OCI-LY1 (cell line): ENCODE results near the gene EVC2.

Experiments used
- H2AFZ ChIP-seq: fragments of 200-600 bp; sonication (generic), shearing (Covaris generic); 2 replicates; pipeline ENCODE4 v1.6.0; 2014; ENCODE audit warnings: antibody characterized with exemption, mild to moderate bottlenecking, low read length
- H3F3A ChIP-seq: fragments of 200-600 bp; sonication (generic), shearing (Covaris generic); 2 replicates; pipeline ENCODE4 v1.6.0; 2014; ENCODE audit warnings: mild to moderate bottlenecking, antibody characterized with exemption, low read length, moderate library complexity; ENCODE audit not compliant: insufficient read depth
- H3K27ac ChIP-seq: fragments of 200-600 bp; sonication (generic); 2 replicates; pipeline ENCODE4 v1.5.1; 2014; ENCODE audit warnings: low read length, mixed run types, mild to moderate bottlenecking, low read depth; ENCODE audit not compliant: poor library complexity, severe bottlenecking
- H3K27me3 ChIP-seq: fragments of 200-600 bp; sonication (generic); 2 replicates; pipeline ENCODE4 v1.6.0; 2014; ENCODE audit warnings: antibody characterized with exemption, mild to moderate bottlenecking, low read length, moderate library complexity; ENCODE audit not compliant: insufficient read depth
- H3K36me3 ChIP-seq: fragments of 200-600 bp; sonication (generic); 2 replicates; pipeline ENCODE4 v1.6.1; 2014; ENCODE audit warnings: mild to moderate bottlenecking, antibody characterized with exemption, low read length, moderate library complexity, mixed read lengths; ENCODE audit not compliant: insufficient read depth
- H3K4me1 ChIP-seq: fragments of 200-600 bp; sonication (generic); 2 replicates; pipeline ENCODE4 v1.5.1; 2014; ENCODE audit warnings: mild to moderate bottlenecking, low read length, moderate library complexity; ENCODE audit not compliant: insufficient read depth, severe bottlenecking
- H3K4me2 ChIP-seq: fragments of 200-600 bp; sonication (generic), shearing (Covaris generic); 2 replicates; pipeline ENCODE4 v1.6.1; 2014; ENCODE audit warnings: low read length
- H3K4me3 ChIP-seq: fragments of 200-600 bp; sonication (generic); 2 replicates; pipeline ENCODE4 v1.5.1; 2014; ENCODE audit warnings: low read length, low read depth, mild to moderate bottlenecking, mixed read lengths; ENCODE audit not compliant: poor library complexity, severe bottlenecking
- H3K79me2 ChIP-seq: fragments of 200-600 bp; shearing (Covaris generic); 2 replicates; pipeline ENCODE4 v1.6.1; 2016; ENCODE audit warnings: mixed run types, low read length, mixed read lengths; ENCODE audit not compliant: insufficient read depth
- H3K9ac ChIP-seq: fragments of 200-600 bp; sonication (generic), shearing (Covaris generic); 2 replicates; pipeline ENCODE4 v1.6.1; 2014; ENCODE audit warnings: mild to moderate bottlenecking, low read length, mixed read lengths
- H3K9me2 ChIP-seq: fragments of 200-600 bp; sonication (generic), shearing (Covaris generic); 2 replicates; pipeline ENCODE4 v1.6.1; 2014; ENCODE audit warnings: low read depth, mild to moderate bottlenecking, low read length, mixed read lengths
- H3K9me3 ChIP-seq: fragments of 200-600 bp; shearing (Covaris generic); 2 replicates; pipeline ENCODE4 v1.6.1; 2014; ENCODE audit warnings: low read length, mixed read lengths
- H4K20me1 ChIP-seq: fragments of 200-600 bp; sonication (generic), shearing (Covaris generic); 2 replicates; pipeline ENCODE4 v1.6.0; 2016; ENCODE audit warnings: mild to moderate bottlenecking, low read length; ENCODE audit not compliant: insufficient read depth
- EZH2 ChIP-seq: fragments of 200-600 bp; sonication (generic), shearing (Covaris generic); IDR thresholded peaks from 2 replicates; pipeline ENCODE4 v1.8.0; 2017; ENCODE audit warnings: borderline replicate concordance, mixed run types, mild to moderate bottlenecking, antibody characterized with exemption, low read length, moderate library complexity, mixed read lengths
- TF ChIP-seq, protein P1 (sequence below): fragments of 200-600 bp; sonication (generic), shearing (Covaris generic); IDR thresholded peaks from 2 replicates; pipeline ENCODE4 v1.5.1; 2017; ENCODE audit warnings: mild to moderate bottlenecking, antibody characterized with exemption, low read length, moderate library complexity, mixed read lengths

Gene EVC2

DNA sequence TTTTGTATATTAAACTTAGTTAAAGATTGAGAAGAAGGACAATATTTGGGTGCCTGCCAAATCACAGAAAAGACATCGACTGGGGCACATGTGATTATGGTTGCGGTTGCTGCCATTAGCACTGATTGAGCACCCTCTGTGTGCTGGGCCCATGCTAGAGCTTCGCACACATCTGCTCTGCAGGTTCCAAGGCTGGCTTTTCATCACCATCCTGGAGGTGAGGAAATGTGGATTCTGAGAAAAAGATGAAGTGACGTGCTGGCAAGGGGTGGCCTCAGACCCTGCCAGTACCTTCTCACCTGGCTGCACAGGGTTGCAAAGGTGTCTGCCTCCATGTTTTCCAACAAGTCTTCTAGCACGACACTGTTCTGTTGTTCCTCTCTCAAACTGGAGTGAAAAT lies 134.0 kb downstream of the EVC2 start:
- H3K4me1 ChIP-seq = no peaks in the 10 kb centered on the region
- H3K79me2 ChIP-seq = no peaks in the 10 kb centered on the region
- no peaks in the 10 kb centered on the region for H3K9me2 ChIP-seq
- H3K9ac ChIP-seq = no peak overlapping the region
- no peak overlapping the region for H3K4me2 ChIP-seq
- H4K20me1 ChIP-seq = no peaks in the 10 kb centered on the region
- H2AFZ ChIP-seq = no peak overlapping the region
- peaks cover 5% of the 10 kb centered on the region; the same call in 1 of the 2 replicates for H3K36me3 ChIP-seq
- H3K4me3 ChIP-seq = no peak overlapping the region
- no peaks in the 10 kb centered on the region for H3K27me3 ChIP-seq
- H3F3A ChIP-seq = no peaks in the 10 kb centered on the region
- no peak overlapping the region for H3K27ac ChIP-seq
- H3K9me3 ChIP-seq = no peaks in the 10 kb centered on the region
- TF ChIP-seq, protein P1, sequence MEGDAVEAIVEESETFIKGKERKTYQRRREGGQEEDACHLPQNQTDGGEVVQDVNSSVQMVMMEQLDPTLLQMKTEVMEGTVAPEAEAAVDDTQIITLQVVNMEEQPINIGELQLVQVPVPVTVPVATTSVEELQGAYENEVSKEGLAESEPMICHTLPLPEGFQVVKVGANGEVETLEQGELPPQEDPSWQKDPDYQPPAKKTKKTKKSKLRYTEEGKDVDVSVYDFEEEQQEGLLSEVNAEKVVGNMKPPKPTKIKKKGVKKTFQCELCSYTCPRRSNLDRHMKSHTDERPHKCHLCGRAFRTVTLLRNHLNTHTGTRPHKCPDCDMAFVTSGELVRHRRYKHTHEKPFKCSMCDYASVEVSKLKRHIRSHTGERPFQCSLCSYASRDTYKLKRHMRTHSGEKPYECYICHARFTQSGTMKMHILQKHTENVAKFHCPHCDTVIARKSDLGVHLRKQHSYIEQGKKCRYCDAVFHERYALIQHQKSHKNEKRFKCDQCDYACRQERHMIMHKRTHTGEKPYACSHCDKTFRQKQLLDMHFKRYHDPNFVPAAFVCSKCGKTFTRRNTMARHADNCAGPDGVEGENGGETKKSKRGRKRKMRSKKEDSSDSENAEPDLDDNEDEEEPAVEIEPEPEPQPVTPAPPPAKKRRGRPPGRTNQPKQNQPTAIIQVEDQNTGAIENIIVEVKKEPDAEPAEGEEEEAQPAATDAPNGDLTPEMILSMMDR = no peak
- no peak for TF ChIP-seq EZH2

GRCh38 chr4:5573965-5574364 lies 134.4 kb downstream of the EVC2 start:
- Histone ChIP-seq H3K27ac (no peak overlapping the region), H3K4me1 (no peaks in the 10 kb centered on the region), H3K9ac (no peak overlapping the region), H3F3A (no peaks in the 10 kb centered on the region), H3K9me2 (no peaks in the 10 kb centered on the region), H4K20me1 (no peaks in the 10 kb centered on the region), H3K9me3 (no peaks in the 10 kb centered on the region), H3K27me3 (no peaks in the 10 kb centered on the region), H3K4me2 (no peak overlapping the region), H2AFZ (no peak overlapping the region), H3K79me2 (no peaks in the 10 kb centered on the region), H3K36me3 (peaks cover 5% of the 10 kb centered on the region; the same call in 1 of the 2 replicates), H3K4me3 (no peak overlapping the region)
- TF ChIP-seq, protein P1 = no peak
- no peak for TF ChIP-seq EZH2

DNA sequence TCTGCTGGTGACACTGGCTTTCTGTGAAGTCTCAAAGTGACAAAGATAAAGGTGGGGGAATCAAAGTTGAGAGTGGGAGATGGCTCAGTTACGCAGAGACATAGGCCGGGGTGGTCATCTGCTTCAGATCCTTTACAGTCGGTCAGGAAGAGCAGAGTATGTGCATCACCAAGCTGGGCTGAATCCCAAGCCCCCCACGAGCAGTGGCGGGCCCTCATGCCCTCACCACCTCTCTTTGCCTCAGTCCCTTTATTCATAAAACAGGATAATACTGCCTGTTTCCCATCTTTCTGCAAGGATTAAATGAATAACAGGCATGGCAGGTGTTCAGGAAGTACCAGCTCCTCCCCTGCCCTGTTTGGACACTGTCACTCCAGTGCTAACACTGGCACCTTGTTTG lies 135.6 kb downstream of the EVC2 start:
- H3K4me1 ChIP-seq = no peaks in the 10 kb centered on the region
- H3F3A ChIP-seq = no peaks in the 10 kb centered on the region
- no peaks in the 10 kb centered on the region for H4K20me1 ChIP-seq
- no peaks in the 10 kb centered on the region for H3K27me3 ChIP-seq
- no peaks in the 10 kb centered on the region for H3K9me3 ChIP-seq
- no peaks in the 10 kb centered on the region for H3K9me2 ChIP-seq
- H3K36me3 ChIP-seq = peaks cover 9% of the 10 kb centered on the region; the same call in 1 of the 2 replicates
- H3K9ac ChIP-seq = no peak overlapping the region
- H3K4me3 ChIP-seq = no peak overlapping the region
- H3K79me2 ChIP-seq = no peaks in the 10 kb centered on the region
- H2AFZ ChIP-seq = no peak overlapping the region
- no peak overlapping the region for H3K27ac ChIP-seq
- TF ChIP-seq EZH2 = no peak
- TF ChIP-seq, protein P1 = no peak
- no peak overlapping the region for H3K4me2 ChIP-seq
